NCI-H774 (cell line): Measurements from ENCODE around the gene ITGAL.
A peak's percentile ranks its signal among the peaks of the same experiment; 100 is the strongest.
"Not testable (repeated sequence)": the region's sequence is repeated elsewhere in the genome, so short reads cannot be mapped to it uniquely, and the experiment has no call there.

Experiments used
- DNase-seq: peaks from one replicate; lab custom pipeline; 2025; lab: John Stamatoyannopoulos, UW

ITGAL gene

GRCh38 chr16:30526137-30526822 lies 53.7 kb downstream of the ITGAL start, which contains the start of gene ZNF768:
TSS of gene ZNF768 (minus strand) at chr16:30526566. CDS start at chr16:30526413, 153 bp downstream.
- peak; percentile 44 for DNase-seq

- peak; percentile 98 for DNase-seq
Measured at GRCh38 chr16:30526823-30527634, 54.5 kb downstream of the ITGAL start.

- DNase-seq: no peak
Measured at GRCh38 chr16:30527635-30528178, 55.2 kb downstream of the ITGAL start.

GRCh38 chr16:30528799-30529457 lies 56.4 kb downstream of the ITGAL start:
- DNase-seq: no peak

DNA sequence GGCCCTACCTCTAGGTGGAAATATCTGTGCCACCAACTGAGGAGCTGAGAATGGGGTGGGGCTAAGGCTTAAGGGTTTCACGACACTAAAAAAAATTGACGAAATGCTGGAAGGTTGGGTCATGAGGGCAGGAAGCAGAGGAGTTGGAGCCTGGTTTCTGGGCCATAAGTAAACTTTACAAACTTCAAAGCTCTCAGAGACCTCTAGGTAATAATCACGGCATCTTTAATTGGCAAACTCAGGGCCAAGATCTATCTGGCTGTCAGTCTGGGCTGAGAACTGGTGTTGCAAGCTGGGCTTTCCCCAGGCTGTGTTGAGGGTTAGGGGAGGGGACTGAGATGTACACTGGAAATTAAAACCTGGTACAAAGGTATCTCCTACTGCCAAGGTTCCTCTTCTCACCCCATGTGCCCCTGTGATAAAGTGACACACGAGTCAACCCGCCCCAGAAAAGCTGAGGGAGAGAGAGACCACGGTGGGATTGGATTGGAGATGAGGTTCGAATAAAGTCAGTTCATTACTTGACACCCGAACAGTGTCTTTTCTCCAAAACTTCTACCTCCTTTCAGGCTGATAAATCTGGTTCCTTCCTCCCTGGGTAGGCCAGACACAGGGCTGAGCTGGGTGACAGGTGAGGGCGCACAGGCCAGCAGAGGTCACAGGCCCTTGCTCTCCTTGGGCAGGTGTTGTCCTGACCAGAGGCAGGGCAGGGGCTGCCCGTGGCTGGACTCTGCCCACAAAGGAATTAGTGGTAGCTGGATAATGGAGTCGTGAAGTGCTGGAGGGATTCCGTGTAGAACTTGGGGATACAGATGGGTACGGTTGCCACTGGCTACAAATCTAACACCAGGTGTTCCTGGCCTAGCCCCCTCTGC lies 57.9 kb downstream of the ITGAL start:
- DNase-seq: no peak

DNA sequence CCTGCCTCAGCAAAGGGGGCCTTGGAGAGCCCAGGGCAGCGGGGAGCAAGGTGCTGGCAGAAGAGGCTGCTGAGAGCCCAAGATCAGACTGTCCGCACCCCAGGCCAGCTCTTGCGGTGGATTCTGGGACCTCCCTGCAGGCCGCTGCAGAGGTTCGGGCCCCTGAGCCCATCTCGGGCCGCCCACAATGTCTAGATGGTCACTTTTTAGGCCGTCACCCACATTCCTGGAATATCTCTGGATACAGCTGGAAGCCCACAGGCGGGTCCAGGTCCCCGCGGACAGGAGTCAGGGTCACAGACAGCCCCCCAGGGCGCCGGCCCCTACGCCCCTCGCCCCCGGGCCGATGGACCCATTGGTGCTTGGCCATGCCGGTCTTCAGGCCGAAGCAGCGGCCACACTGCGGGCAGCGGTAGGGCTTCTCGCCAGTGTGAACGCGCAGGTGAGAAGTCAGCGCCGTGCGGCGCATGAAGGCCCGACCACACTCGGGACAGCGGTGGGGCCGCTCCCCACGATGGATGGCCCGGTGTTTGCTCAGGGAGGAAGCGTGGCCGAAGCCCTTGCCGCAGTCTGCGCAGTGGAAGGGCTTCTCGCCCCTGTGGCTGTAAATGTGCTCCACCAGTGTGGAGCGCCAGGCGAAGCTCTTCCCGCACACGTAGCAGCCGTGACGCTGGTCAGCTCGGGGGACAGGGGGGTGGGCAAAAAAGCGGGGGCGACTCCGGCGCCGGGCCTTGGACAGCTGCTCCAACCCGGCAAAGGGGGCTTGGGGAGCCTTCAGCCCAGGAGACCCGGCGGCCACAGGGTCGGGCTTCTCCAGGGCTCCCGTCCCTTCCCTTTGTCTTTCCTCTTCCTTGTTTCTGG lies 60.0 kb downstream of the ITGAL start:
- no peak for DNase-seq

- DNase-seq: no peak
Measured at GRCh38 chr16:30533146-30533522, 60.6 kb downstream of the ITGAL start.

- no peak for DNase-seq
Measured at GRCh38 chr16:30533748-30534367, 61.3 kb downstream of the ITGAL start.

DNA sequence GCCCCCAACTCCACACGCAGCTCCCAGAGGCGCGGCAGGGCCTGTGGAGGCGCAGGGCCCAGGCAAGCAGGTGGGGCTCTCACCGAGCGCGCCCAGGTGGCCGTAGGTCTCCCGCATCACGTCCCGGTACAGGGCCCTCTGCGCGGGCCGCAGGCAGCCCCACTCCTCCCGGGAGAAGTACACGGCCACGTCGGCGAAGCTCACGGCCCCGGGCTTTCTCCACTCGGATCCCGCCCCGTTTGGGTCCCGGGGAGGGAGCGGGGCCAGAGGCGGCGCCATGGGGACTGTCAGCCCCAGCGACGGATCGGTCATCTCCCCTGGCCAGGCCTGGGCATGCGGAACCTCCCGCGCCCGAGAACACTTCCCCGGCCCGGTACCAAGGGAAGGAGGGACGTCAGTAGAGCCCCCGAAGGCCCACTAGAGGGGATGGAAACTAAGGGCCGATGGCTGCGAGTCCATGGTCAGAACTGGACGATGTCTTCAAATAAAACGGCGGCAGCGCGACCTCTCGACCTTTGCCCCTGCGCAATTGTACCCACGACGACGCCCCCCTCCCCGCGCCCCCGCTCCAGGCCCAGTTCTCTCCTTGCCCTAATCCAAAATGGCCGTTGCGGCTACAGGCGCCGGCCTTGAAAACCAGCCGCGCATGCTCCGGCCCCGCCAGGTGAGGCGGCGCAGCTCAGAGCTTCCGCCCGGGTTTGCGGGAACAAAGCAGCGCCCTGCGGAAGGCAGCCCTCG lies 62.0 kb downstream of the ITGAL start, which contains the start of gene ZNF747:
TSS of gene ZNF747 (minus strand) at position 491 of the 738 bp plus-strand sequence. CDS start at position 312, 179 bp downstream.
- DNase-seq: peak; percentile 90

GRCh38 chr16:30535106-30535776 lies 62.7 kb downstream of the ITGAL start:
- DNase-seq: no peak

DNA sequence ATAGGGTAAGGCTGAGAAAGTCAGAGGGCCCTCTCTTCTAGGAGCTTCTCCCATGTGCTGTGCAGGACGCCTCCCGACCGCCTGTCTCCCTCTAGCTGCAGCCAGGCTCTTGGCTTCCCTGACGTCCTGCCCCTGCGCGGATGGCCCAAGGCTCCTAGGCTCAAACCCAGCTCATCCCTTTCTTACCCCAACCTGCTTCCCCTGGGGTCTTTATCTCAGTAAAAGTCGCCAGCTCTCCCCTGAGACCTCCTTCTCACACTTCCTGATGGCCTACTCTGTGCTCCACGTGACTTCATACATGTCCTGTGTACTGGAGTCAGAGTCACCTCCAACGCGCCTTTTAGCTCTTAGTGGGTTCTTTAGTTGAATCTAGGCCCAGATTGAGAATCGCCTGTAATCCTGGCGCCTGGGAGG lies 63.2 kb downstream of the ITGAL start:
- DNase-seq: no peak

- not testable (repeated sequence) for DNase-seq
Measured at GRCh38 chr16:30536391-30537024, 64.0 kb downstream of the ITGAL start.

DNA sequence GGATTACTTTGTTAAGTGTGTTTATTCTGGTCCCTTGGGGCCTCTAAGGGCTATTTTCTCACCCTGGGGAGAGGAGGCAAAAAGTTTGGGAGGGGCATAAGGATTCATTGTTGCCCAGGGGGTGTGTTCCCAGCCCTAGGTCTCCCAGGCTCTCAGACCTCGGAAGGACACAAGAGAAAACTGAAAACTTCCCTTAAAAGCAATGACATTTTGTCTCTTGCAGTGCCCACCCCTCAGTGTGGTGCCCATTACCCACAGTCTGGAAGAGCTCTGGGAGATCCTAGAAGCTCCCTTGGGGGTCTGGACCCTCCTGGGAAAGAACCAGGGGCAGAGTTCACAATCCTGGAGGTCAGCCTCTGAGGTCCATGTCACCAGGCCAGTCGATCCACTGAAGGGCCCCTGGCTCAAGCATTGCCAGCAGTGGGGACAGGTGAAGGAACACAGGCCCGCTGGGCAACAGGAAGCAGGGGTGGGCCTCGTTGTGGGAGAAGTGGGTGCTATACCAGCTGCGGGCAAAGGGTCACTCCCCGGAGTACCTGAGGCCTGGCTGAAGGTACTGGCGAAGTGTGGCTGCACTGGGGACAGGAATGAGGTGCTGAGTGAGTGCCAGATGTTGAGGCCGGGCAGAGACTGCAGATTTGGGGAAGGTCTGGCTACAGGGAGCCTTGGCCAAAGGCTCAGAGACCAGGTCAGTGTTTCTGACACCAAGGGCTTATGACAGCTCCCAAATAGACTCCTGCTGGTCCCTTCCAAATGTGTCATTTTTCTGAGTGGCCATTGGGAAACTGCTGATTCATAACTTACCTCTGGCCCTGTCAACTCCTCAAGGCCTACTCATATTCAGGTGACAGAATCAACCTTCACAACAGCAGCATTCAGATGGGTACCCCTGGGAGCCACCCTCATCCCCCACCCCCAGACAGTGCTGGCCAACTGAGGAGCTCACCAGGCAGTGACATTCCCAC lies 66.7 kb downstream of the ITGAL start:
- DNase-seq: no peak

GRCh38 chr16:30539986-30540526 lies 67.5 kb downstream of the ITGAL start:
- DNase-seq: not testable (repeated sequence)

DNA sequence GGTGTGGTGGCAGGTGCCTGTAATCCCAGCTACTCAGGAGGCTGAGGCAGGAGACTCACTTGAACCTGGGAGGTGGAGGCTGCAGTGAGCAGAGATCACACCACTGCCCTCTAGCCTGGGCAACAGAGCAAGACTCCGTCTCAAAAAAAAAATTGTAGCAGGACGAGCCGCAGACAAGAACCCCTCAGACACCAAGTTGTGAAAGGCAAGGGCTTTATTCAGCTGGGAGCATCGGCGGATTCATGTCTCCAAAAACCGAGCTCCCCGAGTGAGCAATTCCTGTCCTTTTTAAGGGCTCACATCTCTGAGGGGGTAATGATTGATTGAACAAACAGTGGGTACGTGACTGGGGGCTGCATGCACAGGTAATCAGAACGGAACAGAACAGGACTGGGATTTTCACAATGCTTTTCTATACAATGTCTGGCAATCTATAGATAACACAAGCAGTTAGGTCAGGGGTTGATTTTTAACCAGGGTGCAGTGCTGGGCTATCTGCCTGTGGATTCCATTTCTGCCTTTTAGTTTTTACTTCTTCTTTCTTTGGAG lies 68.4 kb downstream of the ITGAL start:
- not testable (repeated sequence) for DNase-seq
